Right cardiac atrium (tissue), 5 donors: Measurements from ENCODE around the gene MYO5C. TPM values are rescaled to one million over a fixed set of nuclear protein-coding genes. Genes with fewer than 3 reads are reported as not detected.

Source experiments
- ATAC-seq, 2 donors: fragments of 200-7000 bp; cut with Tn5 transposase; one replicate each; pipeline versions ENCODE4 v1.8.0 to v1.9.1; 2020; ENCODE audit warnings: moderate library complexity in 2 of 2, mild to moderate bottlenecking in 1 of 2
- DNase-seq, 3 donors: peaks; one replicate each; pipeline ENCODE4 v3.0.0-alpha.2; 2020
- H3K27ac ChIP-seq: one replicate; pipeline ENCODE4 v1.5.1; 2013; ENCODE audit warnings: mild to moderate bottlenecking, low read length, control low read depth, moderate library complexity
- H3K27me3 ChIP-seq: one replicate; pipeline ENCODE4 v1.6.1; 2013; ENCODE audit not compliant: control insufficient read depth, insufficient read depth
- H3K4me1 ChIP-seq: one replicate; pipeline ENCODE4 v1.6.1; 2013; ENCODE audit warnings: low read length; ENCODE audit not compliant: control insufficient read depth, insufficient read depth
- H3K4me3 ChIP-seq: one replicate; pipeline ENCODE4 v1.5.1; 2013; ENCODE audit warnings: low read length, control low read depth
- H3K9me3 ChIP-seq: one replicate; pipeline ENCODE4 v1.6.1; 2013; ENCODE audit warnings: low read length; ENCODE audit not compliant: control insufficient read depth
- WGBS: extraction: QIAGEN DNeasy Blood & Tissue Kit; methylation state at CpG from one replicate; pipeline ENCODE4 v1.1.7; 2013; 5-methylcytosine and 5-hydroxymethylcytosine counted together
- intact Hi-C, 4 donors: fragments of 100-400 bp; cut with DNase I; formaldehyde crosslinking; loops; one replicate each; pipeline versions ENCODE4 v1.11.0 to v1.14.0; 2022 to 2023
- polyA plus RNA-seq: library from polyadenylated mRNA; stranded (reverse); fragments of 200-250 nt; gene quantifications from one replicate; pipeline ENCODE4 v1.2.3, GENCODE V29; 2013
- total RNA-seq, 4 donors: library from RNA; stranded (reverse); fragmentation: NEBNext Ultra II Directional; extraction: Animal tissue kit (Norgen Biotek cat#: 25700); gene quantifications; one replicate each; pipeline ENCODE4 v1.2.1, GENCODE V29; 2021
- donor health status: healthy with polysubstance abuse.
- donor health status: DM: no; HTN: yes; CAD: no.
- donor health status: DM: no; HTN: no; CAD: no.
- donor health status: DM: no; HTN: yes; CAD: no; lungs with severe emphysema.
- donor health status: DM: yes; HTN: yes; CAD: no.

The MYO5C gene
- total and polyA plus RNA-seq, 5 donors = 1.6 to 9.2 (median 4.4) TPM

DNA sequence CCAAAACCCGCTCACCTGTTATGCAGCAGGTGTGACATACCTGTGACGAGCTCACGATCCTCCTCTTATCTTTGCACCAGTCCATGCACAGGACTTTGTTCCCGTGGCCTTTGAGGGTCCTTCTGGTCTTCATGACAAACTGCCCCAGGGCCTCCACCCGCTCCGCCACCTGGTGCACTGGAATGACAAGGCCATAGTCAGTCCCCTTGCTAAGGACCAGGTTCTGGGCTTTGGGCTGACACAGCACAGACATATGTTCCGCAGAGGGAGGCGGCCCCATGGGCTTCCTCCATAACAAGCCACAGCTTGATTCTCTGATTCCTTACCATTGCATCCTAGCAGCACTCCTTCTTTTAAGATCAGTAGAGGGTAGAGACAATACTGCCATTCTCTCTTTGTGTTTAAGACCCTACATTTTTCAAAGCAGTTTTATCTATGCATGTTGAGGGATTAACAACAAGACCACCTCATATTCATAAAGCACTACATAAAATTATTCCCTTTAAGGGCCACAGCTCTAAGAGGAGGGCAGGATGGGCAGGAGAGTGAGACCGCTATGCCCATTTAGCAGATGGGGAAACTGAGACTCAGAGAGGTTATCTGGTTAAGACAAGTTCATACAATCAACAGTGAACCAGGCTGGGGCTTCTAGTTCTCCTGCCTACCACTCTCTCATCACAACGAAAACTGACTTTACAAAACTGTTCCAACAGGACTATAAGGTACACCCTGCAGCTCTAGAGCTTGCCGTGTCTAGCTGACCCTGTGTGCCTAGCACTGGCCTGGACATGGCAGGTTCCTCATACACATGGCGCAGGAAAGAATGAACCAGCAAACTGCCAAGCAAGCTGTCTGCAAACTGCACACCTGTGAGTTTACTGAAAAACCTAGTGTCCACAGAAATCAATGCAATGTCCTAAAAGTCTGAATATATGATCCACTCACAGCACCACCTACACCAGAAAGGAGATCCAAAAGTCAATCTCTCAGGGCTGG is 141.4 kb downstream of the MYO5C start:
- intact Hi-C loops = no loop called here

DNA sequence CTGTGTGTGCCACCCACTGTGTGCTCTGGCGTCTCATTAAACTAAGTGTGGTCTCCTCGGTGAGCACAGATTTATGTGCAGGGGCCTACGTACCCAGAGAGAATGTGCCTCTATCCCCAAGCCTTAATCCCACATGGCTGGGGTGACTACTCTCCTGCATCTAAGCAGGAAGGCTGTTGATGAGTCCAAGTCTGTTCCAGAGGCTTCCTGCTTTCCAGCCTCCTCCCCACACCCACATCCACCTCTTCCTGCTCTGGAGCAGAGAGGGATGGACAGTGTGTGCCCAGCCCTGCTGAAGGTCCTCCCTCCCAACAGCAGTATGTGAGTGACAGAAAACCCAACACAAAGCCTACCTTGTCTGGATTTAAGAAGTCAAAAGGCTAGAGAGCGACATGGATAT is 144.3 kb downstream of the MYO5C start:
- no peaks in the 10 kb centered on the region for H3K9me3 ChIP-seq
- intact Hi-C loops = no loop called here
- no peaks in the 10 kb centered on the region for H3K27me3 ChIP-seq
- WGBS = 92% methylated on average over 4 of the region's 4 CpGs
- ATAC-seq = peak in 1 of 2 donors; percentile 65
- no peak overlapping the region for H3K27ac ChIP-seq
- H3K4me1 ChIP-seq = peaks cover 3% of the 10 kb centered on the region
- no peak overlapping the region for H3K4me3 ChIP-seq
- DNase-seq = no peak

More for the DNA sequence above, 141.4 kb downstream of the MYO5C start:
- H3K4me3 ChIP-seq = no peak overlapping the region
- WGBS = 96% methylated on average over 12 of the region's 12 CpGs
- H3K9me3 ChIP-seq = no peaks in the 10 kb centered on the region
- peaks cover 3% of the 10 kb centered on the region for H3K4me1 ChIP-seq
- no peak overlapping the region for H3K27ac ChIP-seq
- H3K27me3 ChIP-seq = no peaks in the 10 kb centered on the region
- DNase-seq = no peak
- no peak for ATAC-seq

DNA sequence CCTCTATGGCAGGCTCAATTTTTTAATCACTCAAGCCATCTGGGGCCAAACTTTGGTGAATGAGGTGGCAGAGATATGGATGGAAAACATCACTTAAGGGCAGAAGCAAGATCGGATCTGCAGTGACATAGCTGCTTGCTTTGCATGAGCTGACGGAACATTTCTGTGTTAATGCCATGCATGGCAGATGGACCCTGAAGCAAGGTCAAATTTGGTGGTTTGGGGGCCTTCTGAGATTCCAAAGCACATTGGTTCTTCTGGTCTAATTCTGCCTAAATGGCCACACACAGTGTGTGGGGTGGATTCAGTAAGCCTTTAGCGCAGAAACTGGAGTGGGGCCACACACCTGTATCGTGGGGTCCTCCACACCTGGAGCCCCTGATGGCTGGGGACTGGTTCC is 144.7 kb downstream of the MYO5C start:
- no peak for ATAC-seq
- Histone ChIP-seq H3K9me3 (no peaks in the 10 kb centered on the region), H3K27ac (no peak overlapping the region), H3K4me1 (peaks cover 3% of the 10 kb centered on the region), H3K4me3 (no peak overlapping the region), H3K27me3 (no peaks in the 10 kb centered on the region)
- DNase-seq = no peak
- 95% methylated on average over 4 of the region's 4 CpGs for WGBS
- intact Hi-C loops = no loop called here

DNA sequence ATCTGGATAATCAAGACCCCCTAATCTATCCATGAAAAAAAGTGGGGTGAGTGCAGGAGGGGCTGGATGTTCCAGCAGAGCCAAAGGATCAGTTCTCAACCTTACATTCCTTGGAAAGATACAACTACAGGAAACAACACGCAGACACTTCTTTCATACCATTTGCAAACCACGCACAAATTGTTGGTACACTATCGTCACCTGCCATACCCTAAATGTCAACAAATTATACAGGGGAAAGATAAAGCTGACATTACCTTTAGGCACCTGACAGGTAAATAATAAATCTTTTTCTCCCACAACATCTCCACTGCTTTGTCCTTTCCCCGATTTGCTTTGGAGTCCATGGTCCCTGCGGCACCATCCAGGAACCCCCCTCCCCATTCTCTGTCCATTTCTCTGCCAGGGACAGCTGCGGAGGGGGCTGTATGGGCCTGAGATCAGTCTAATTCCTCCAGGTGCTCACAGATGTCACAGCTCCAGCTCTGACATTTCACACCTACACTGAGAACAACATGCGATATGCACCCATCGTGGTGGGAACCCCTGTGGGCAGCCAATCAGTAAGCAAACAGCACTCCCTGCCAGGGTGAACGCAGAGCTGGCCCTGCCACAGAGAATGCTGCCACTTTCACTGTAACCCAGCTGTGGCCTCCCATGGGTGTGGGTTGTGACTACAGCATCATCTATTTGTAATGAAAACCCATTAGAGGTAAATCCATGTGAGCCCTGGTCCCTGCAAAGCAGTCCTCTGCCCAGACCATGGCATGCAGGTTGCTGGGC is 145.4 kb downstream of the MYO5C start:
- WGBS = 80% methylated on average over 9 of the region's 9 CpGs
- peaks cover 3% of the 10 kb centered on the region for H3K4me1 ChIP-seq
- H3K9me3 ChIP-seq = no peaks in the 10 kb centered on the region
- no peaks in the 10 kb centered on the region for H3K27me3 ChIP-seq
- intact Hi-C loops = no loop called here
- DNase-seq (no peak), ATAC-seq (no peak)
- no peak overlapping the region for H3K4me3 ChIP-seq
- H3K27ac ChIP-seq = no peak overlapping the region

DNA sequence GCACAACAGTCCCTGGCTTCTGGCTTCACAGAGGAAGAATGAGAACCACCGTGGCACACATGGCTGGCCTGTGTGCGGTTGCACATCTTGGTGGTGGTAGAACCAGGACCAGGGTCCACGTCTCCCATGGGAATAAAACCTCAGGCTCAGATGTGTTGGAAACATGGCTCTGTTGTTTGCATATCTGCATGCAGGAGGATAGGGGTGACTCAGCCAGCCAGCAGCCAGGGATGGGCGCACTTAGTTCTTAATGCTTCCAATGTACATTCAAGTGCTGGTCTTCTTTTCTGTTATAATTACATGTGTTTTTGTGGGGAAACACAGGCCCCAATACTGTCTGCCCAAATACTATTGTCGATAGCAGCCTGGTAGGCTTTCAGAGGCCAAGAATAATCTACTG is 147.2 kb downstream of the MYO5C start:
- intact Hi-C loops = no loop called here
- DNase-seq (no peak), ATAC-seq (no peak)
- Histone ChIP-seq H3K9me3 (no peaks in the 10 kb centered on the region), H3K4me3 (no peak overlapping the region), H3K27me3 (no peaks in the 10 kb centered on the region), H3K4me1 (no peaks in the 10 kb centered on the region), H3K27ac (no peak overlapping the region)
- 95% methylated on average over 5 of the region's 5 CpGs for WGBS

DNA sequence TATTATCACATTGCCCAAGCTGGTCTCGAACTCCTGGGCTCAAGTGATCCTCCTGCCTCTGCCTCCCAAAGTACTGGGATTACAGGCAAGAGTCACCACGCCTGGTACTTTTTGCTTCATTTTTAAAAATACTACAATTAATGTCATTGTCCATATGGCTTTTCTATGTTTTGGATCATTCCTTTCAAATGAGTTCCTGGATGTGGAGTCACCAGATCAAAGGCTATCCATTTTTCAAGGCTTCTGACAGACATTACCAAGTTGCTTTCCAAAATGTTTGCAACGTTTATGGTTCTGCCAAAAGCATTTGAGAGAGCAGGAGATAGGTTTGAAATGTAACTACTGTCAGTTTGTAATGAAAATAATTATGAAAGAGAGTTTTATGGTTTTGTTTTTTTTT is 148.8 kb downstream of the MYO5C start:
- no peaks in the 10 kb centered on the region for H3K27me3 ChIP-seq
- no peaks in the 10 kb centered on the region for H3K4me1 ChIP-seq
- 79% methylated on average over 3 of the region's 3 CpGs for WGBS
- H3K4me3 ChIP-seq = no peak overlapping the region
- intact Hi-C loops = no loop called here
- ATAC-seq = no peak
- no peak for DNase-seq
- H3K9me3 ChIP-seq = no peaks in the 10 kb centered on the region
- no peak overlapping the region for H3K27ac ChIP-seq

DNA sequence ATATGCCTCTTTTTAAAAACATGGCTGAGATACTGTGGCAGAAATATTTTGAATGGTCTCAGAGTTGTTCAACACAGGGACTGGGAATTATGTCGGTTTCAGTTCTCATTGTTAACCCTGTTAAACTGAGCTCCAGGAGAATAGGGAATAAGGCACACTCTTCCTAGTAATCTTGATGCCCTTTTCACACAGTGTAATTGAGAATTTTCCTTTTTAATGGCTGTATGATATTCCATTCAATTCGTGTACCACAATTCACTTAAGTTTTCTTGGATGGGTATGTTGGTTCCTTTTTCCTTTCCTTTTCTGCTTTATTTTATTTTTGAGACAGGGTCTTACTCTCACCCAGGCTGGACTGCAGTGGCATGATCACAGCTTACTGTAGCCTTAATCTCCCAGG is 149.3 kb downstream of the MYO5C start:
- H3K27ac ChIP-seq = no peak overlapping the region
- no peaks in the 10 kb centered on the region for H3K9me3 ChIP-seq
- ATAC-seq = no peak
- over 99% methylated on average over 2 of the region's 2 CpGs for WGBS
- no peaks in the 10 kb centered on the region for H3K4me1 ChIP-seq
- no peak for DNase-seq
- intact Hi-C loops = no loop called here
- H3K27me3 ChIP-seq = no peaks in the 10 kb centered on the region
- no peak overlapping the region for H3K4me3 ChIP-seq

DNA sequence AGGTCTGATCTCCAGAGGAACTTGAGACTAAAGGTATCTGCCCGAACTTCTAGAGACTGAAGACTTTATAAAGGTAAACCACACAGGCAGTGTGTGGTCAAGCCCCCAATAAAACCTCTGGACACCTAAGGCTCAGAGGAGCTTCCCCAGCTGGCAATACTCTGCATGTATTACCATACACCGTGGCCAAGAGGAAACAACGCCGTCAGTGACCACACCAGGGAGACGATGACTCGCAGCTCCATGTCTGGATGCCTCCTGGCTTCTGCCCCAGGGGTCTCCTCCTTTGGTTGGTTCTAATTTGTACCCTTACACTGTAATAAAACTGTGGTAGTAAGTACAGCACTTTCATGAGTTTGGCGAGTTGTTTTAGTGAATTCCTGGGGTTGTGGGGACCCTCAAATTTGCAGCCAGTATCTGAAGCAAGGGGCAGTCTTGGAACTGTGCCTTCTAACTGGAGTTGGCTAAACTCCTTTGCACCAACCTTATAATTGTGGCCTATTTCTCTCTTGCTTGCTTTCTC is 150.9 kb downstream of the MYO5C start:
- ATAC-seq (no peak), DNase-seq (no peak)
- intact Hi-C loops = no loop called here
- Histone ChIP-seq H3K27ac (no peak overlapping the region), H3K4me1 (no peaks in the 10 kb centered on the region), H3K4me3 (no peak overlapping the region), H3K9me3 (no peaks in the 10 kb centered on the region), H3K27me3 (no peaks in the 10 kb centered on the region)
- 82% methylated on average over 7 of the region's 7 CpGs for WGBS

DNA sequence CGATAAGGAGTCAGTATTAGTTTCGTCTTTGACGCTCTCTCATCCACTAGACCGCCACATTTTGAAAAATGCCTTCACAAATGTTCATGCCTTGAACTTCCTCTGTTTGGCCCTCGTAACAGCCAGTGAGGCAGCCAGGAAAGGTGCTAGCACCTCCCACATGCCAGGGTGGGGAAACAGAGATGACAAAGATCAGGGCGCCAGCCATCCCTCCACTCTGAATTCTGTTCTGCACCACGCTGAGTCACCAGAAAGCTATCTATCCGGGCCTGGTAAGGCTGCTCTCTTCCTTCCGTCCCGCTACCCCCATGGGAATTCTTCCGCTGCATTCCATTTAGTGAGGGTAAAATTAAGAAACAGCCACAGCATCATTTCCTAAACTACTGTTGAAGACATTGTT is 151.7 kb downstream of the MYO5C start:
- Histone ChIP-seq H3K4me1 (no peaks in the 10 kb centered on the region), H3K27ac (no peak overlapping the region), H3K9me3 (no peaks in the 10 kb centered on the region), H3K4me3 (no peak overlapping the region), H3K27me3 (no peaks in the 10 kb centered on the region)
- no peak for DNase-seq
- 69% methylated on average over 11 of the region's 11 CpGs for WGBS
- intact Hi-C loops = no loop called here
- no peak for ATAC-seq
